Ishikawa (cell line): ENCODE results near the gene MKLN1.

Experiments
- CEBPB ChIP-seq: IDR thresholded peaks from 2 replicates; pipeline ENCODE4 v1.6.1; 2012
- CREB1 ChIP-seq: IDR thresholded peaks from 2 replicates; pipeline ENCODE4 v1.6.1; 2012; ENCODE audit warnings: low read depth
- EGR1 ChIP-seq: IDR thresholded peaks from 2 replicates; pipeline ENCODE4 v1.6.1; 2012
- EP300 ChIP-seq: IDR thresholded peaks from 2 replicates; pipeline ENCODE4 v1.6.1; 2012; ENCODE audit warnings: borderline replicate concordance
- FOXM1 ChIP-seq: IDR thresholded peaks from 2 replicates; pipeline ENCODE4 v1.6.1; 2012; ENCODE audit warnings: low read depth, borderline replicate concordance
- NFIC ChIP-seq: IDR thresholded peaks from 2 replicates; pipeline ENCODE4 v1.6.1; 2012
- RAD21 ChIP-seq: IDR thresholded peaks from 2 replicates; pipeline ENCODE4 v1.6.1; 2012; ENCODE audit warnings: low read depth
- TAF1 ChIP-seq: IDR thresholded peaks from 2 replicates; pipeline ENCODE4 v1.6.1; 2012; ENCODE audit warnings: low read depth, mild to moderate bottlenecking
- TCF12 ChIP-seq: IDR thresholded peaks from 2 replicates; pipeline ENCODE4 v1.6.1; 2012; ENCODE audit warnings: low read depth
- TEAD4 ChIP-seq: IDR thresholded peaks from 2 replicates; pipeline ENCODE4 v1.6.1; 2012
- YY1 ChIP-seq: IDR thresholded peaks from 2 replicates; pipeline ENCODE4 v1.6.1; 2012; ENCODE audit warnings: low read depth
- ZBTB7A ChIP-seq: IDR thresholded peaks from 2 replicates; pipeline ENCODE4 v1.6.1; 2012; ENCODE audit warnings: low read depth
- TF ChIP-seq, protein P1 (sequence below): IDR thresholded peaks from 2 replicates; pipeline ENCODE4 v1.6.1; 2012; ENCODE audit warnings: low read depth, mild to moderate bottlenecking
- TF ChIP-seq, protein P2 (sequence below): IDR thresholded peaks from 2 replicates; pipeline ENCODE4 v1.6.1; 2012
- TF ChIP-seq, protein P3 (sequence below): IDR thresholded peaks from 2 replicates; pipeline ENCODE4 v1.6.1; 2012

The MKLN1 gene

DNA sequence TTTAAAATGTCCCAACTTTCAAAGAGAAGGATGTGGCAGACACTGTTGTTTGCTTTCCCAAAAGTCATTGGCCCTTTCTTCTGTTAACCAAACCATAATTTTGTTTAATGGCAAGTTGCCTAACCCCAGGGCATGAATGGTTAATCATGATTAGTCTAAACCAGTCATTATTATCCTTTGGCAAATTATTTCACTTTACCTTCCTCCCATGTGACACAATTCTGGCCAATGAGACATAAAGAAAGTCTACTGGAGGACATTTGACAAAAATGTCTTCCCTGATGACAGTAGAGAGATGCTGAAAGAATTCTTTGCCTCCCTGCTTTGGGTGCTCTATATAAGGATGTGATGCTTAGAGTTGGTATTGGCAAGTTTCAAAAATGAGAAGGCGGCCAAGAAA lies 126.8 kb downstream of the MKLN1 start:
- TF ChIP-seq NFIC (no peak), TCF12 (no peak), ZBTB7A (no peak), YY1 (no peak), EGR1 (no peak), CEBPB (no peak), RAD21 (no peak), EP300 (no peak), CREB1 (no peak), TEAD4 (no peak), FOXM1 (no peak), TAF1 (no peak)
- TF ChIP-seq, protein P1, sequence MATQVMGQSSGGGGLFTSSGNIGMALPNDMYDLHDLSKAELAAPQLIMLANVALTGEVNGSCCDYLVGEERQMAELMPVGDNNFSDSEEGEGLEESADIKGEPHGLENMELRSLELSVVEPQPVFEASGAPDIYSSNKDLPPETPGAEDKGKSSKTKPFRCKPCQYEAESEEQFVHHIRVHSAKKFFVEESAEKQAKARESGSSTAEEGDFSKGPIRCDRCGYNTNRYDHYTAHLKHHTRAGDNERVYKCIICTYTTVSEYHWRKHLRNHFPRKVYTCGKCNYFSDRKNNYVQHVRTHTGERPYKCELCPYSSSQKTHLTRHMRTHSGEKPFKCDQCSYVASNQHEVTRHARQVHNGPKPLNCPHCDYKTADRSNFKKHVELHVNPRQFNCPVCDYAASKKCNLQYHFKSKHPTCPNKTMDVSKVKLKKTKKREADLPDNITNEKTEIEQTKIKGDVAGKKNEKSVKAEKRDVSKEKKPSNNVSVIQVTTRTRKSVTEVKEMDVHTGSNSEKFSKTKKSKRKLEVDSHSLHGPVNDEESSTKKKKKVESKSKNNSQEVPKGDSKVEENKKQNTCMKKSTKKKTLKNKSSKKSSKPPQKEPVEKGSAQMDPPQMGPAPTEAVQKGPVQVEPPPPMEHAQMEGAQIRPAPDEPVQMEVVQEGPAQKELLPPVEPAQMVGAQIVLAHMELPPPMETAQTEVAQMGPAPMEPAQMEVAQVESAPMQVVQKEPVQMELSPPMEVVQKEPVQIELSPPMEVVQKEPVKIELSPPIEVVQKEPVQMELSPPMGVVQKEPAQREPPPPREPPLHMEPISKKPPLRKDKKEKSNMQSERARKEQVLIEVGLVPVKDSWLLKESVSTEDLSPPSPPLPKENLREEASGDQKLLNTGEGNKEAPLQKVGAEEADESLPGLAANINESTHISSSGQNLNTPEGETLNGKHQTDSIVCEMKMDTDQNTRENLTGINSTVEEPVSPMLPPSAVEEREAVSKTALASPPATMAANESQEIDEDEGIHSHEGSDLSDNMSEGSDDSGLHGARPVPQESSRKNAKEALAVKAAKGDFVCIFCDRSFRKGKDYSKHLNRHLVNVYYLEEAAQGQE, result no peak
- TF ChIP-seq, protein P2, sequence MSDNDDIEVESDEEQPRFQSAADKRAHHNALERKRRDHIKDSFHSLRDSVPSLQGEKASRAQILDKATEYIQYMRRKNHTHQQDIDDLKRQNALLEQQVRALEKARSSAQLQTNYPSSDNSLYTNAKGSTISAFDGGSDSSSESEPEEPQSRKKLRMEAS, result no peak
- TF ChIP-seq, protein P3, sequence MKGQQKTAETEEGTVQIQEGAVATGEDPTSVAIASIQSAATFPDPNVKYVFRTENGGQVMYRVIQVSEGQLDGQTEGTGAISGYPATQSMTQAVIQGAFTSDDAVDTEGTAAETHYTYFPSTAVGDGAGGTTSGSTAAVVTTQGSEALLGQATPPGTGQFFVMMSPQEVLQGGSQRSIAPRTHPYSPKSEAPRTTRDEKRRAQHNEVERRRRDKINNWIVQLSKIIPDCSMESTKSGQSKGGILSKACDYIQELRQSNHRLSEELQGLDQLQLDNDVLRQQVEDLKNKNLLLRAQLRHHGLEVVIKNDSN, result no peak

DNA sequence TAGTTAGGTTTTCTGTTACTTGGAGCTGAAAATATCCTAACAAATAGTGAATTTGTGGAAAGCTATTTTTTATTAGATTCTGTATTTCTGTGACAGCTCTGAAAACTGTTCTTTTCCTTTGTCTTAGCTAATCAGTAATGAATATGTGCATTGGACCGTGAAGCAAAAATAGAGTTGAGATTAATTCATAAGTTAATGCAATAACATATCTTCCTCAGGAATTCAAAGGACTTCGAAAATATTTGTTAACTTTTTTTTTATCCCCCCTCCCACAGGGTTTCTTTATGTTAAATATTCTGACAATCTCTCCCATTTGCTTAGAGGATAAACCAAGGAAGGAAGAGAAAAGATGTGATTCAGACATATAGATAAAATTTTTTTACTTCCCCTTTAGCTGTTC lies 127.3 kb downstream of the MKLN1 start:
- TF ChIP-seq CEBPB (no peak), FOXM1 (no peak), TAF1 (no peak), ZBTB7A (no peak), TCF12 (no peak), EGR1 (no peak), TEAD4 (no peak), YY1 (no peak), EP300 (no peak), CREB1 (no peak), RAD21 (no peak), NFIC (no peak)
- TF ChIP-seq, protein P2, result no peak
- TF ChIP-seq, protein P3, result no peak
- TF ChIP-seq, protein P1, result no peak

DNA sequence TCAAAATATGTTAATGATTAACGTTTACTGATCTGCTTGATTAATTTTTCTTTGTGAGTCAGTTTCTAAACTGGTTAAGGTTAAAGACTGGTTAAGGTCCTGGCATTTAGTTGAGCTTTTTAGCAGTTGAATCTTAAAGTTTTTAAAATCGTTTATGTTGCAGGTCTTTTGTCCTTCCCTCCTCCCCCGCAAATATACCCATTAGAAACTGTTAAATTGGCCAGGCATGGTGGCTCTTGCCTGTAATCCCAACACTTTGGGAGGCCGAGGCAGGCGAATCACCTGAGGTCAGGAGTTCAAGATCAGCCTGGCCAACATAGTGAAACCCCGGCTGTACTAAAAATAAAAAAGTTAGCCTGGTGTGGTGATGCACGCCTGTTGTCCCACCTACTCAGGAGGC lies 127.9 kb downstream of the MKLN1 start:
- TF ChIP-seq CEBPB, result no peak
- no peak for TF ChIP-seq TCF12
- TF ChIP-seq TEAD4, result no peak
- TF ChIP-seq, protein P3, result no peak
- TF ChIP-seq, protein P1, result no peak
- TF ChIP-seq RAD21, result no peak
- TF ChIP-seq FOXM1, result no peak
- TF ChIP-seq CREB1, result no peak
- TF ChIP-seq YY1, result no peak
- TF ChIP-seq EGR1, result no peak

DNA sequence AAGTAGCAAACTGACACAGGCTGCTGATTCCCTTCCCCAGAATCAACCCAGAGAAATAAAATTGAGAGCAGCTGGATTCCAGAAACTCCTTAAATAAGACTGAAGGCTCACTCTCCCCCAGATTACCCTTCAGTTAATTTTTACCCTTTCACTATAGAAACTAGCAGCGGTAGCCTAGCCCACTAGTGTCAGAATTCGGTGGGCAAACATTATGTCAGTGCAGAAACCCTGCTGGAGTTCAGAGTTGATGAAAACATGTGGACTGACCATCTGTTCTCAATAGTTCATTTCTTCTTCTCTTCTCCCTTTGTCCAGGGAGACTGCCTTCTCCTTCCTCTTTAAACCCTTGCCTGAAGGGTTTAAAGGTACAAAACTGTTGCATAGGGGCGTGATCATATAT lies 128.7 kb downstream of the MKLN1 start:
- no peak for TF ChIP-seq YY1
- no peak for TF ChIP-seq RAD21
- no peak for TF ChIP-seq TCF12
- TF ChIP-seq, protein P1, result no peak
- no peak for TF ChIP-seq CEBPB
- TF ChIP-seq, protein P2, result no peak
- no peak for TF ChIP-seq TAF1
- no peak for TF ChIP-seq TEAD4
- TF ChIP-seq NFIC, result no peak
- TF ChIP-seq FOXM1, result no peak
- TF ChIP-seq, protein P3, result no peak
- TF ChIP-seq CREB1, result no peak
- TF ChIP-seq EP300, result no peak
- TF ChIP-seq EGR1, result no peak
- TF ChIP-seq ZBTB7A, result no peak
